ENCODE results near the gene STOML2. TPM values are rescaled to one million over a fixed set of nuclear protein-coding genes. Genes with fewer than 3 reads are reported as not detected.

The STOML2 gene
- total and polyA plus RNA-seq, 9 of the 15 experiments (the other 6 are each of a cell fraction or from before 2014, with no cell fraction given), result 110 to 220 (median 174) TPM

DNA sequence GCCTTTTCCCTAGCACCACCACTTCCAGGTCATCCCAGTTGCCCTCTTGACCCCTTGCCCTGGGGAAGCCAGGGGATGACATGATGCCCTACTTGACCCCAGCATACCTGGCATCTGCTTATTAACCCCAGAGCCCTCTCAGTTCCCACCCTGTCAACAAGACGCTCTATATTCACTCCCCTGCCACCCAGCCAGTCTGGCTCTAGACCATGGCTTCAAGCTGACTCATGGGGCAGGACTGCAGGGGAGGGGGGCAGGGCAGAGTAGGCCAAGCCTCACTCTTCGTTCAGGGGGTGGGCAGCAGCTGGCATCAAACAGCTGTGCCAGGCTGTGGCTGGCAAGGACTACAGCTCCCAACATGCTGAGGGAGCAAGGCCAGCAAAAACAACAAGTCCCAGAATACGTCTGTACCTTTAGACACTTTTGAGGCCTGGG is 7.4 kb upstream of the STOML2 start (continued):
- peak in 1 of 2 experiments; percentile 68 for TF ChIP-seq AFF1 (IDR thresholded peaks at IDR 0.05; ENCODE audit: low read depth in 1 of 2, partially characterized antibody in 2 of 2)
- TF ChIP-seq CCNT2 (IDR thresholded peaks at IDR 0.05; ENCODE audit: borderline replicate concordance, extremely low read depth, insufficient read length, low read depth, low read length), result no peak
- TF ChIP-seq, protein P1, sequence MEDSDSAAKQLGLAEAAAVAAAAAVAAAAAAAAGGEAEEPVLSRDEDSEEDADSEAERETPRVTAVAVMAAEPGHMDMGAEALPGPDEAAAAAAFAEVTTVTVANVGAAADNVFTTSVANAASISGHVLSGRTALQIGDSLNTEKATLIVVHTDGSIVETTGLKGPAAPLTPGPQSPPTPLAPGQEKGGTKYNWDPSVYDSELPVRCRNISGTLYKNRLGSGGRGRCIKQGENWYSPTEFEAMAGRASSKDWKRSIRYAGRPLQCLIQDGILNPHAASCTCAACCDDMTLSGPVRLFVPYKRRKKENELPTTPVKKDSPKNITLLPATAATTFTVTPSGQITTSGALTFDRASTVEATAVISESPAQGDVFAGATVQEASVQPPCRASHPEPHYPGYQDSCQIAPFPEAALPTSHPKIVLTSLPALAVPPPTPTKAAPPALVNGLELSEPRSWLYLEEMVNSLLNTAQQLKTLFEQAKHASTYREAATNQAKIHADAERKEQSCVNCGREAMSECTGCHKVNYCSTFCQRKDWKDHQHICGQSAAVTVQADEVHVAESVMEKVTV (CRISPR knock-in tag; IDR thresholded peaks at IDR 0.05), result no peak
- TF ChIP-seq GTF2E2 (tag; IDR thresholded peaks at IDR 0.05), result no peak
- TF ChIP-seq PHB (CRISPR knock-in tag; IDR thresholded peaks at IDR 0.05), result no peak
- no peak for TF ChIP-seq CXXC5 (CRISPR knock-in tag; IDR thresholded peaks at IDR 0.05)
- TF ChIP-seq RAD51 (IDR thresholded peaks at IDR 0.05; ENCODE audit: borderline replicate concordance, low read depth), result no peak
- TF ChIP-seq ILK (tag; IDR thresholded peaks at IDR 0.05; ENCODE audit: borderline replicate concordance, low read depth), result no peak
- 0 out of 2 replicates have a peak, but pooled peaks have one; percentile 14 for TF ChIP-seq NFE2 (IDR thresholded peaks at IDR 0.05; ENCODE audit: low read depth)
- no peak for TF ChIP-seq DIDO1 (tag; IDR thresholded peaks at IDR 0.05; ENCODE audit: low read depth)
- no peak for TF ChIP-seq E2F3 (CRISPR knock-in tag; IDR thresholded peaks at IDR 0.05)
- TF ChIP-seq, protein P2, sequence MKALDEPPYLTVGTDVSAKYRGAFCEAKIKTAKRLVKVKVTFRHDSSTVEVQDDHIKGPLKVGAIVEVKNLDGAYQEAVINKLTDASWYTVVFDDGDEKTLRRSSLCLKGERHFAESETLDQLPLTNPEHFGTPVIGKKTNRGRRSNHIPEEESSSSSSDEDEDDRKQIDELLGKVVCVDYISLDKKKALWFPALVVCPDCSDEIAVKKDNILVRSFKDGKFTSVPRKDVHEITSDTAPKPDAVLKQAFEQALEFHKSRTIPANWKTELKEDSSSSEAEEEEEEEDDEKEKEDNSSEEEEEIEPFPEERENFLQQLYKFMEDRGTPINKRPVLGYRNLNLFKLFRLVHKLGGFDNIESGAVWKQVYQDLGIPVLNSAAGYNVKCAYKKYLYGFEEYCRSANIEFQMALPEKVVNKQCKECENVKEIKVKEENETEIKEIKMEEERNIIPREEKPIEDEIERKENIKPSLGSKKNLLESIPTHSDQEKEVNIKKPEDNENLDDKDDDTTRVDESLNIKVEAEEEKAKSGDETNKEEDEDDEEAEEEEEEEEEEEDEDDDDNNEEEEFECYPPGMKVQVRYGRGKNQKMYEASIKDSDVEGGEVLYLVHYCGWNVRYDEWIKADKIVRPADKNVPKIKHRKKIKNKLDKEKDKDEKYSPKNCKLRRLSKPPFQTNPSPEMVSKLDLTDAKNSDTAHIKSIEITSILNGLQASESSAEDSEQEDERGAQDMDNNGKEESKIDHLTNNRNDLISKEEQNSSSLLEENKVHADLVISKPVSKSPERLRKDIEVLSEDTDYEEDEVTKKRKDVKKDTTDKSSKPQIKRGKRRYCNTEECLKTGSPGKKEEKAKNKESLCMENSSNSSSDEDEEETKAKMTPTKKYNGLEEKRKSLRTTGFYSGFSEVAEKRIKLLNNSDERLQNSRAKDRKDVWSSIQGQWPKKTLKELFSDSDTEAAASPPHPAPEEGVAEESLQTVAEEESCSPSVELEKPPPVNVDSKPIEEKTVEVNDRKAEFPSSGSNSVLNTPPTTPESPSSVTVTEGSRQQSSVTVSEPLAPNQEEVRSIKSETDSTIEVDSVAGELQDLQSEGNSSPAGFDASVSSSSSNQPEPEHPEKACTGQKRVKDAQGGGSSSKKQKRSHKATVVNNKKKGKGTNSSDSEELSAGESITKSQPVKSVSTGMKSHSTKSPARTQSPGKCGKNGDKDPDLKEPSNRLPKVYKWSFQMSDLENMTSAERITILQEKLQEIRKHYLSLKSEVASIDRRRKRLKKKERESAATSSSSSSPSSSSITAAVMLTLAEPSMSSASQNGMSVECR (CRISPR knock-in tag; IDR thresholded peaks at IDR 0.05), result no peak
